ENCODE data around the gene KCND3. TPM values are rescaled to one million over a fixed set of nuclear protein-coding genes. Genes with fewer than 3 reads are reported as not detected.

Gene KCND3
- total and polyA plus RNA-seq, 4 donors: 1.1 to 25.3 (median 12.4) TPM

- Histone ChIP-seq H3K4me3 (ENCODE audit: low read length in 2 of 2) (peak overlapping the region; percentile 65 to 93), H3K27me3 (ENCODE audit: control insufficient read depth in 1 of 2, insufficient read depth in 2 of 2, low read length in 1 of 2) (no peaks in the 10 kb centered on the region), H3K9me3 (ENCODE audit: control insufficient read depth, low read length) (no peaks in the 10 kb centered on the region), H3K4me1 (ENCODE audit: control insufficient read depth in 1 of 2, insufficient read depth in 2 of 2, low read length in 2 of 2) (no peaks in the 10 kb centered on the region), H3K27ac (ENCODE audit: low read depth in 1 of 2, low read length in 2 of 2) (peak overlapping the region in 1 of 2 donors; percentile 64), H3K36me3 (ENCODE audit: control insufficient read depth in 1 of 2, insufficient read depth in 2 of 2, low read length in 1 of 2) (no peaks in the 10 kb centered on the region)
- ATAC-seq (ENCODE audit: low FRiP score) (peak; percentile 28), DNase-seq (peak; percentile 59 to 81)
- 0% methylated on average over 12 of the region's 12 CpGs for WGBS, 2 donors
- intact Hi-C loops (cut with DNase I): loop anchor here (5.0 to 10.0 kb wide), 2 partner anchors 38 to 270 kb away; no protein-coding TSS in a partner anchor
Measured at GRCh38 chr1:111754984-111755330, 234.5 kb downstream of the KCND3 start.

- no peak overlapping the region for H3K4me3 ChIP-seq (ENCODE audit: low read length in 2 of 2)
- H3K36me3 ChIP-seq (ENCODE audit: control insufficient read depth in 1 of 2, insufficient read depth in 2 of 2, low read length in 1 of 2): no peaks in the 10 kb centered on the region
- ATAC-seq (ENCODE audit: low FRiP score) (no peak), DNase-seq (no peak)
- no peaks in the 10 kb centered on the region for H3K9me3 ChIP-seq (ENCODE audit: control insufficient read depth, low read length)
- WGBS, 2 donors: 24 to 27% methylated on average over 2 of the region's 2 CpGs
- no peaks in the 10 kb centered on the region for H3K4me1 ChIP-seq (ENCODE audit: control insufficient read depth in 1 of 2, insufficient read depth in 2 of 2, low read length in 2 of 2)
- no peak overlapping the region for H3K27ac ChIP-seq (ENCODE audit: low read depth in 1 of 2, low read length in 2 of 2)
- intact Hi-C loops (cut with DNase I): loop anchor here (5.0 to 10.0 kb wide), 2 partner anchors 35 to 267 kb away; no protein-coding TSS in a partner anchor
- no peaks in the 10 kb centered on the region for H3K27me3 ChIP-seq (ENCODE audit: control insufficient read depth in 1 of 2, insufficient read depth in 2 of 2, low read length in 1 of 2)
Measured at GRCh38 chr1:111751906-111752575, 237.4 kb downstream of the KCND3 start.

GRCh38 chr1:111750856-111751255, 238.6 kb downstream of the KCND3 start:
- no peaks in the 10 kb centered on the region for H3K27me3 ChIP-seq (ENCODE audit: control insufficient read depth in 1 of 2, insufficient read depth in 2 of 2, low read length in 1 of 2)
- no peak for DNase-seq
- no peaks in the 10 kb centered on the region for H3K9me3 ChIP-seq (ENCODE audit: control insufficient read depth, low read length)
- ATAC-seq (ENCODE audit: low FRiP score): no peak
- no peak overlapping the region for H3K27ac ChIP-seq (ENCODE audit: low read depth in 1 of 2, low read length in 2 of 2)
- WGBS, 2 donors: 86% methylated on average over 2 of the region's 2 CpGs
- intact Hi-C loops (cut with DNase I): loop anchor here (5.0 to 10.0 kb wide), 2 partner anchors 34 to 266 kb away; no protein-coding TSS in a partner anchor
- no peaks in the 10 kb centered on the region for H3K4me1 ChIP-seq (ENCODE audit: control insufficient read depth in 1 of 2, insufficient read depth in 2 of 2, low read length in 2 of 2)
- no peaks in the 10 kb centered on the region for H3K36me3 ChIP-seq (ENCODE audit: control insufficient read depth in 1 of 2, insufficient read depth in 2 of 2, low read length in 1 of 2)
- H3K4me3 ChIP-seq (ENCODE audit: low read length in 2 of 2): no peak overlapping the region

- Histone ChIP-seq H3K9me3 (ENCODE audit: control insufficient read depth, low read length) (no peaks in the 10 kb centered on the region), H3K4me3 (ENCODE audit: low read length in 2 of 2) (no peak overlapping the region), H3K36me3 (ENCODE audit: control insufficient read depth in 1 of 2, insufficient read depth in 2 of 2, low read length in 1 of 2) (no peaks in the 10 kb centered on the region), H3K27me3 (ENCODE audit: control insufficient read depth in 1 of 2, insufficient read depth in 2 of 2, low read length in 1 of 2) (no peaks in the 10 kb centered on the region), H3K27ac (ENCODE audit: low read depth in 1 of 2, low read length in 2 of 2) (no peak overlapping the region), H3K4me1 (ENCODE audit: control insufficient read depth in 1 of 2, insufficient read depth in 2 of 2, low read length in 2 of 2) (no peaks in the 10 kb centered on the region)
- no peak for ATAC-seq (ENCODE audit: low FRiP score)
- intact Hi-C loops (cut with DNase I): loop anchor here (5.0 to 10.0 kb wide), 3 partner anchors 32 to 267 kb away; no protein-coding TSS in a partner anchor
- no peak for DNase-seq
- 84 to 89% methylated on average over 3 of the region's 3 CpGs for WGBS, 2 donors
Measured at GRCh38 chr1:111749628-111750027, 239.8 kb downstream of the KCND3 start.

- no peaks in the 10 kb centered on the region for H3K36me3 ChIP-seq (ENCODE audit: control insufficient read depth in 1 of 2, insufficient read depth in 2 of 2, low read length in 1 of 2)
- no peaks in the 10 kb centered on the region for H3K27me3 ChIP-seq (ENCODE audit: control insufficient read depth in 1 of 2, insufficient read depth in 2 of 2, low read length in 1 of 2)
- no peak overlapping the region for H3K4me3 ChIP-seq (ENCODE audit: low read length in 2 of 2)
- intact Hi-C loops (cut with DNase I): loop anchor here in 1 of 2 donors (5.0 kb wide), 1 partner anchor 266 kb away; no protein-coding TSS in a partner anchor
- H3K9me3 ChIP-seq (ENCODE audit: control insufficient read depth, low read length): no peaks in the 10 kb centered on the region
- 88 to 90% methylated on average over 4 of the region's 4 CpGs for WGBS, 2 donors
- H3K4me1 ChIP-seq (ENCODE audit: control insufficient read depth in 1 of 2, insufficient read depth in 2 of 2, low read length in 2 of 2): no peaks in the 10 kb centered on the region
- no peak for DNase-seq
- no peak overlapping the region for H3K27ac ChIP-seq (ENCODE audit: low read depth in 1 of 2, low read length in 2 of 2)
- no peak for ATAC-seq (ENCODE audit: low FRiP score)
Measured at GRCh38 chr1:111747947-111748346, 241.5 kb downstream of the KCND3 start.

- no peaks in the 10 kb centered on the region for H3K36me3 ChIP-seq (ENCODE audit: control insufficient read depth in 1 of 2, insufficient read depth in 2 of 2, low read length in 1 of 2)
- no peak overlapping the region for H3K4me3 ChIP-seq (ENCODE audit: low read length in 2 of 2)
- no peaks in the 10 kb centered on the region for H3K27me3 ChIP-seq (ENCODE audit: control insufficient read depth in 1 of 2, insufficient read depth in 2 of 2, low read length in 1 of 2)
- H3K27ac ChIP-seq (ENCODE audit: low read depth in 1 of 2, low read length in 2 of 2): no peak overlapping the region
- no peaks in the 10 kb centered on the region for H3K9me3 ChIP-seq (ENCODE audit: control insufficient read depth, low read length)
- intact Hi-C loops (cut with DNase I): loop anchor here in 1 of 2 donors (5.0 kb wide), 1 partner anchor 265 kb away; no protein-coding TSS in a partner anchor
- no peaks in the 10 kb centered on the region for H3K4me1 ChIP-seq (ENCODE audit: control insufficient read depth in 1 of 2, insufficient read depth in 2 of 2, low read length in 2 of 2)
- ATAC-seq (ENCODE audit: low FRiP score) (peak; percentile 69), DNase-seq (peak in 1 of 2 donors; percentile 66)
- 38 to 42% methylated on average over 3 of the region's 3 CpGs for WGBS, 2 donors
Measured at GRCh38 chr1:111747282-111747734, 242.2 kb downstream of the KCND3 start.

- Histone ChIP-seq H3K36me3 (ENCODE audit: control insufficient read depth in 1 of 2, insufficient read depth in 2 of 2, low read length in 1 of 2) (no peaks in the 10 kb centered on the region), H3K27me3 (ENCODE audit: control insufficient read depth in 1 of 2, insufficient read depth in 2 of 2, low read length in 1 of 2) (no peaks in the 10 kb centered on the region), H3K4me1 (ENCODE audit: control insufficient read depth in 1 of 2, insufficient read depth in 2 of 2, low read length in 2 of 2) (no peaks in the 10 kb centered on the region), H3K4me3 (ENCODE audit: low read length in 2 of 2) (no peak overlapping the region), H3K9me3 (ENCODE audit: control insufficient read depth, low read length) (no peaks in the 10 kb centered on the region), H3K27ac (ENCODE audit: low read depth in 1 of 2, low read length in 2 of 2) (no peak overlapping the region)
- ATAC-seq (ENCODE audit: low FRiP score) (no peak), DNase-seq (no peak)
- intact Hi-C loops (cut with DNase I): loop anchor here in 1 of 2 donors (5.0 kb wide), 1 partner anchor 264 kb away; no protein-coding TSS in a partner anchor
- 78 to 81% methylated on average over 2 of the region's 2 CpGs for WGBS, 2 donors
Measured at GRCh38 chr1:111746614-111746999, 242.9 kb downstream of the KCND3 start.

- H3K4me3 ChIP-seq (ENCODE audit: low read length in 2 of 2): no peak overlapping the region
- WGBS, 2 donors: 94 to 96% methylated on average over 9 of the region's 9 CpGs
- no peak for ATAC-seq (ENCODE audit: low FRiP score)
- no peak for DNase-seq
- no peaks in the 10 kb centered on the region for H3K27me3 ChIP-seq (ENCODE audit: control insufficient read depth in 1 of 2, insufficient read depth in 2 of 2, low read length in 1 of 2)
- H3K9me3 ChIP-seq (ENCODE audit: control insufficient read depth, low read length): no peaks in the 10 kb centered on the region
- H3K36me3 ChIP-seq (ENCODE audit: control insufficient read depth in 1 of 2, insufficient read depth in 2 of 2, low read length in 1 of 2): no peaks in the 10 kb centered on the region
- intact Hi-C loops (cut with DNase I): loop anchor here in 1 of 2 donors (5.0 kb wide), 1 partner anchor 264 kb away; no protein-coding TSS in a partner anchor
- H3K4me1 ChIP-seq (ENCODE audit: control insufficient read depth in 1 of 2, insufficient read depth in 2 of 2, low read length in 2 of 2): no peaks in the 10 kb centered on the region
- H3K27ac ChIP-seq (ENCODE audit: low read depth in 1 of 2, low read length in 2 of 2): no peak overlapping the region
Measured at GRCh38 chr1:111745675-111746613, 243.5 kb downstream of the KCND3 start.

Data from aorta (tissue), 5 donors.